G401.6 (cell line): ENCODE measurements around the gene NMT2.

Experiments used
- FAIRE-seq: peaks from 2 replicates; lab custom pipeline; 2012; peaks lifted over from hg19 to GRCh38; lab: Jason Lieb, UNC

The NMT2 gene

GRCh38 chr10:15180736-15181135 is 12.2 kb upstream of the NMT2 start:
- FAIRE-seq, result no peak

DNA sequence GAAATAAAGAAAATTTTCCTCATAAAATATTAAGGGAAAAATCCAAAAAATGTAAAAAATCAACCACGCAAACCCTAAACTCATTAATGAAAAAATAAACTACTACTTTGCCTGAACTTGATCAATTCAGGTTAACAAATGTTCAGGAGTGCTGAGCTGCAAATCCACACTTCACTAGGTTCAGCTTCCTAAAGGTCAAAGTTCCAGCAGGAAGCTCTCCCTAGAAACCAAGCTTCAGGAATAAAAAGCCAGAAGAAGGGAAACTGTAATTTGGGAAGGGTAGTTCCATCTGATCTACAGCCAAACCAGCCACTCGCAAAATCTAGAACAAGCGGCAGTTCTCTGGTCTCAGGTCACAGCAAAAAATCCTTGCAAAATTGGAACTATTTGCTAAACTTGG is 7.8 kb upstream of the NMT2 start:
- no peak for FAIRE-seq

DNA sequence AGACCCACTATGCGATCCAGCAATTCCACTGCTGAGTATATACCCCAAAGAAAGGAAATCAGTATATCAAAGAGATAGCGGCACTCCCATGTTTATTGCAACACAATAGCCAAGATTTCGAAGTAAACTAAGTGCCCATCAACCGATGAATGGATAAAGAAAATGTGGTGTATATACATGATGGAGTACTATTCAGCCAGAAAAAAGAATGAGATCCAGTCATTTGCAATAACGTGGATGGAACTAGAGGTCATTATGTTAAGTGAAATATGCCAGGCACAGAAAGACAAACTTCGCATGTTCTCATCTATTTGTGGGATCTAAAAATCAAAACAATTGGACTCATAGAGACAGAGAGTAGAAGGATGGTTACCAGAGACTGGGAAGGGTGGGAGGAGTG is 7.1 kb upstream of the NMT2 start:
- FAIRE-seq, result no peak

DNA sequence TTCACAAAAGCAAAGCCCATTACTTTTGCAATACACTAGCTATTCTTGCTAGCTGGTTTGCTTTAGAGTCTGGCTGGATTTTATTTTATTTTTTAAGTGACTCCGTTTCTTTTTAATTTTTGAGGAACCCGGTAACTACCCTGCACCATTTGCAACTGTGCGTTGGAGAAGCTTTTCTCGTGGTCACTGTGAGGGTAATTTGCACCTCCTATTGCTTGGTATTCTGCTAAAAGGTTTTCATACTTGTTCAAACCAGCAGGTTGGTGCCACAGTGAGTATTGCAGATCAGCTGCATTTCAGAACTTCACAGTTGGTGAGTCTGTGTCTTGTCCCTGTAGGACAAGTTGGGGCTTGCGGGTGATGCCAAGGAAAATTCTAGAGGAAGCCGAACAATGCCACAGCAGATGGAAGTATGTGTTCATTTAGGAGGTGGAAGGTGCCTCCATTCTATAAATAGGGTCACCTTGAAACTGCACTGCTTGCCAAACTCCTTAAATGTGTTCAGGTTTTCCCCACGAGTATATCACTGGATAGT is 3.9 kb upstream of the NMT2 start:
- FAIRE-seq, result no peak

GRCh38 chr10:15169555-15170401 is 1.3 kb upstream of the NMT2 start:
- FAIRE-seq, result no peak

DNA sequence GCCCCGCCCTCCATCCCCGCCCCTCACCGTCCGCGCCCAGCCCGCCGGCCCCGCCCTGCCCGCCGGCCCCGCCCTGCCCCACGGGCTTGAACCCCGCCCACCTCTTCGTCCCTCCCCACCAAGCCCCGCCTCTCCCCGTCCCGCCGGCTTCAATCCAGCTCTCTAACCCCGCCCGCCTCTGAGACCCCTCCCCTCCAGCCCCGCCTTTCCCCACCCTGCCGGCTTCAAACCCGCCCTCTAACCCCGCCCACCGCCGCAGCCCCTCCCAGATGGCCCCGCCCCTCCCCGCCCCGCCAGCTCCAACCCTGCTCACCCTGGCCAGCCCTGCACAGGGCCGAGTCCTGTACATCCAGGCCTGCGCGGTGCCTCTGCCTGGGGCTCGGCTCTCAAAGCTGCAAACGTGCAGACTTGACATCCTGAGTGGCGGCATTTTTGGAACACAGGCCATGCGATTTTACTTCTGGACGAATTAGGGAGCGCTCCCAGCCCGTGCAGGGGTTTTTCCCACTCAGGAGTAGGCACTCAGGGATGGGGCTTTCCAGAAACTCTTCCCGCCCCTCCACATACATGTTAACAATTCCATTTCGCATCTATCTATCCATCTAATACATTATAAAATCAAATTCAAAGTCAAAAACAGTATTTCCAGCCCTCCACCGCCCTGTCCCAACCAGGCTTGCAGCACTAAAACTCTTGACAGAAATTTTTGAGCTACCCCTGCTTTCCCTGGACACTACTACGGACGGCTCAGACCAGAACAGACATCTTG is 477 bp upstream of the NMT2 start:
- no peak for FAIRE-seq

GRCh38 chr10:15167411-15168290 is 842 bp downstream of the NMT2 start:
- no peak for FAIRE-seq

GRCh38 chr10:15166325-15166724 is 2.2 kb downstream of the NMT2 start:
- no peak for FAIRE-seq

DNA sequence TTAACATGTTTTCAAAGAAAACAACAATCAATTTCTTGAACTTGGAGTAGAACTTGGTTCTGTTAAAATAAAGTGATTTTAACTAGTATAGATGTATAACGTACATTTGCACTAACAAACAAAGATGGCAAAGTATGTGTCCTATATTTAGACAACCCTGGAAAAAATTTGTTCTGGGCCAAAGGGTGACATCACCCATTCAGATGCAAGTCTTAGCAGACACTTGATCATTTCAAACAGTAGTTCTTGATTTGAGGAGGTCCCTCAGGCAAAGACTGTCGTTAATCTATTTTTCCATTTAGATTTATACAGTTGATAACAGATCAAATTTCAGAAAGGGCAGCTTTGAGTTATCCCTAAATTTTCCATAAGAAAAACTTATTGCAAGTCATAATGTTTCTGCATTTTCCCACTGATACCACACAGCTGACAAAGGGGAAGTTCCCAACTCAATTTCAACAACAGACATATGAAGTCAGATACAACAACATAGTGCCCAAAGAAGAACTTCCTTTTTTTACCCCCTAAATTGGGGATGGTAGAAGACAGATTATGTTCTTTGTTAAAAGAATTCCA is 5.2 kb downstream of the NMT2 start:
- FAIRE-seq, result no peak

GRCh38 chr10:15158972-15159371 is 9.5 kb downstream of the NMT2 start:
- no peak for FAIRE-seq

DNA sequence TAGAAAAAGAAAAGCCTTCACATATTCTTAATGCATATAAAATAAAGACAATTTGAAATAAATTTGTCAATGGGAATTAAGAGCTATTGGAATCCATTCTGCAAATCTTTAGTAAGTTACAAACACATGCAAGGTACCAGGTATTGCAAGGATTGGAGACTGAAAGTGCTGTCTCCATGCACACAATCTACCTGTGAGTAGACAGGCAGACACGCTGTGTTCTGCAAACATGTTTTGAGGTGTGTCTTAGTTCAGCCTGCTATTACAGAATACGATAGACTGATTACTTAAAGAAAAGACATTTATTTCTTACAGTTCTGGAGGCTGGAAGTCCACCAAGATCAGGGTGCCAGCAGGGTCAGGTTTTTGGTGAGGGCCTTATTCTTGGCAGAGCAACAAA is 10.0 kb downstream of the NMT2 start:
- no peak for FAIRE-seq

GRCh38 chr10:15155978-15156656 is 12.4 kb downstream of the NMT2 start:
- no peak for FAIRE-seq

- FAIRE-seq, result no peak
These were observed 15.9 kb downstream of the NMT2 start for GRCh38 chr10:15152556-15152955.

DNA sequence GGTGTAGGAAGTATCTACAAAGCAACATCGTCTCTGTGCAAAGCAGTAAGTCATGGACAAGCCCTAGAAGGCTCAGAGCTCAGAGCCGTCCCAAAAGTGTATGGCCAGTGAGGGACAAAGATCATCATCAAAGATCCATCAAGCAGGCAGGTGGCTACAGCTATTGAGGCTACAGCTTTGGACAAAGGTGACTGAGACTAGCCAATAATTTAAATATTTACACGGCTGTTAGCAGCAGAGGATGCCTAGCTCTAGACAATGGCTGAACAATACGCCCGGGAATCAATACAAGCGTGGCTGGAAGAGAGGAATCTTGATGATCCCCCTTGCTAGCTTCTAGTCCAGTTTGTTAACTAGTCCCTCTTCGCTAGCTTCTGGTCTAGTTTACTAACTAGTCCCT is 17.9 kb downstream of the NMT2 start:
- FAIRE-seq, result no peak

DNA sequence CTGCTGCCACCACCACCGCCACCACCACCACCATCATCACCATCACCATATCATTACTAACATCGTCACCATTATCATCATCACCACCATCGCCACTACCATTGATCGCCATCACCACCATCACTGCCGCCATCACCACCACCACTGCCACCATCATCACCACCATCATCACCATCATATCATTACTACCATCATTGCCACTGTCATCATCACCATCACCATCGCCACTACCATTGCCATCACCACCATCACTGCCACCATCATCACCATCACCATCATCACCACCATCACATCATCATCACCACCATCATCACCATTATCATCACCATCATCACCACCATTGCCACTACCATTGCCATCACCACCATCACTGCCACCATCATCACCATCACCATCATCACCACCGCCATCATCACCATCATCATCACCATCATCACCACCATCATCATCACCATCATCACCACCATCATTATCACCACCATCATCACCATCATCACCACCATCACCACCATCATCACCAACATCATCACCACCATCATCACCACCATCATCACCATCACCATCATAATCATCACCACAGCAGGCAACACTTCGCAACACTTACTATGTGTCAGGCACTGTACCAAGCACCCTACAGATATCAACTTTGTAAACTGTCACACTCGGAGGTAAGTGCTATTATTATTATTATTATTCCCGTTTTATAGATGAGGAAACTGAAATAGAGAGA is 19.3 kb downstream of the NMT2 start:
- no peak for FAIRE-seq

GRCh38 chr10:15147594-15148392 is 20.7 kb downstream of the NMT2 start:
- FAIRE-seq, result no peak

GRCh38 chr10:15146366-15146765 is 22.1 kb downstream of the NMT2 start:
- no peak for FAIRE-seq

DNA sequence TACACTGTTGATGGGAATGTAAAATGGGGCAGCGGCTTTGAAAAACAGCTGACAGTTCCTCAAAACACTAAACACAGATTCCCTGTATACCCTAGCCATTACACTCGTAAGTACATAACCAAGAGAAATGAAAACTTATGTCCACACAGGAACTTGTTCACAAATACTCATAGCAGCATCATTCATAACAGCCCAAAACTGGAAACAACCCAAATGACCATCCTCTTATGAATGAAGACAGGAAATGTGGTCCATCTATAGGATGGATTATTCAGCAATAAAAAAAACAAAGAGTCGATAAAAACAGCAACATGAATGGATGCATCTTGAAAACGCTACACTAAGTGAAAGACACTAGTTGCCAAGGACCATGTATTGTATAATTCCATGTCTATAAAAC is 23.7 kb downstream of the NMT2 start:
- no peak for FAIRE-seq

DNA sequence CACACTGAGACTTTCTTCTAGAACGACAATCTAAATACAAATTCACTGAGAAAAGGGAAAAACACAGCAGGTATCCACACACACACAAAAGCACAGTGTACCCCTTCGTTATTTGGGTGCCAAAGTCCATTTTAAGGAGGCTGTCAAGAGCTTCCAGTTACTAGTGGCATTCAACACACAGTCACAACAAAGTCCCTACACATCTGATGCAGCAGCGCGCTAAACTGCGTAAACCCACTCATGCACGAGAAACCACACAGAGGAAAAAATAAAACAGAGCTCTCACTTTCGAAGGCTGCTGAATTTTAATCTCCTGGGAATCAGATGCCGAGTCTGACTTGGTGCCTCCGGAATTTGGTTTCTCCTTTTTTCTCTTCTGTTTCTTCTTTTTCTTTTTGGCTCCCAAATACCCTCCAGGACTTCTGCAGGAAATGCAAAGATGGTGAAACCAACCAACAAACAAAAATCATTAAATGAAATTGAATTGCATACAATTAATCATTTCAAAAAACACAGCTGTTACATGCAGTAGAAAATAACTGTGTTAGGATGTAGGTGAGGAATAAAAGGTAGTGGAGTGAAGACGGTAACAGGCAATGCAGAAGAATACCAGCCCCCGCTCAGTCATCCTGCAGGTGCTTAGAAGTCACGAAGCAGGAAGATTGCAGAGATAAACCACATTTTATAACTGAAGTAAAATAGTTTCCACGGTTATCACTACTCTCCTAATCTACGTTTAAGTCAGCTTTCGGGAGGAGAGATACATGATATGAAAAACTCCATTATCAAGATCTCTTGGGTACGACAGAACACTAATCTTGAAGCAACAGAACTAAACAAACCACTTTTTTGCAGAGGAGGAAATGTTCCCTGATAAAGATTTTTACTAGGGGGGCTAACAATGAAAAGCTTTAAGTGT is 27.1 kb downstream of the NMT2 start:
- FAIRE-seq, result no peak
